Activated gamma-delta T cell treated with Interleukin-2 at 50 U/mL for 16 hours (primary cell): Measurements from ENCODE around the gene RPTOR.
"Not testable (repeated sequence)": the region's sequence is repeated elsewhere in the genome, so short reads cannot be mapped to it uniquely, and the experiment has no call there.

ENCODE experiments used
- DNase-seq: peaks from one replicate; pipeline ENCODE4 v3.0.0-alpha.2; 2020

RPTOR gene

DNA sequence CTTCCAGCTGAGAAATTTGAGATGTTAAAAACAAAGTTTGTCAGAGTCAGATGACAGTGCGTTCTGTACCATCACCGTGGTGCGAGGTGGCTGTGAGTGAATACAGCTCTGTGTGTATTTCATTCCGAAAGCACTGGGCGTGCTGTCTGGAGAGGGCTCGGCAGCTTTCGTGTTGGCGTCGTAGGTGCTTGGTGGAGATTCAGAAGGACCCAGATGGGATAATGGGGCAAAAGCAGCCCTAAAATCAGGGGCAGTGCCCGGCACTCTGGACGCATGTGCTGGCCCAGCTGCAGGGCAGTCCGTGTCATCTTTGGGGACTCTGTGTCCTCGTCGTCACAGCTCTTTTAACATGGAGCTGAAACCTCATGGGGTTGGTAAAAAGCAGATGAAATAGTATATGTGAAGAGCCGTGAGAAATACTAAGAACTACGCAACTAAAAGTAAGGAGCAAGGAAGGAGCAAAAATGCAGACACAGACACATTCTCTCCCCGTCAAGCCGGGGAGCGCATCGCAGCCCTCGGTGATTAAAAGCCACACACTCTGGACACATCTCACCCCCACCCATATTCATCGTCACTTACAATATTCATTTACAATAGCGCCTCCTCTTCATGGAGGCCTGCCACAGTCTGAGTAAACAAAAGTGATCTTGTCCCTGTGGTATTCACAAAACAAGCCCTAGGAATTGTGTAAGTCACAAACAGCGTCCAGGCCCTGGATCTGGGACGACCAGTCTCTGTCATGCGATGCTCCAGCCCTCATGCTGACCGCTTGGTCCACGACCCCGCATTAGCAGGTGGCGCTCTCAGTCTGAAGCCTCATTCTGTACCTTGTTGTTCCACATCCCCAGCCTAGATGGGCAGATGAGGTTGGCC is 206.7 kb downstream of the RPTOR start:
- no peak for DNase-seq

DNA sequence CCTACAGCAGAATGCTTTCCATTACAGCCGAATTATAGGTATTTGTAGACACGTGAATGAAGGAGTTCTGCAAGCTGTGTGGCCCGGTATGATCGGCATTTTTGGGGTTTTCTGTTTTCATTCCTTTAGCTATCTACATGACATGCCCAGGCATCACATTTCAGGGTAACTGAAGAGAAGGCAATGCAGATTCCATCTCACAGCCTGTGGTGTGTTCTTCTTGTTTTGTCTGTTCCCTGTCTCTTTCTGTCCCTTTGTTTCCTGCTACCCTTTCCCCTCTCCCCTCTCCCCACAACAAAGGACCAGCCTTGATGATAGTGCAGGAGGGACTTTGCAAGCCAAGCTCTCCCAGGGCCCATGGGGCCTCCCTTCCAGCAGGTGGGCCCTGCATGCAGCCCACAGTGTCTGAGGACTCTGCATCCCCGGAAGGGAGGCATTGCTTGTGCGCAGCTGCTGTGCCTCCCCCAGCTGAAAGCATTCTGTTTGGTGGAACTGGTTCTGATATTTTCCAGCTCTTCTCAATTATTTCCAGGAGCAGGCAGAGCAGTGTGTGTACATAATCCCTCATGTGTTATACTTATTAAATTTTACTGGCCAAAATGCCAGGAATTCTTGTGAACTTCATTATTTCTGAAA is 207.4 kb downstream of the RPTOR start:
- DNase-seq: no peak

DNA sequence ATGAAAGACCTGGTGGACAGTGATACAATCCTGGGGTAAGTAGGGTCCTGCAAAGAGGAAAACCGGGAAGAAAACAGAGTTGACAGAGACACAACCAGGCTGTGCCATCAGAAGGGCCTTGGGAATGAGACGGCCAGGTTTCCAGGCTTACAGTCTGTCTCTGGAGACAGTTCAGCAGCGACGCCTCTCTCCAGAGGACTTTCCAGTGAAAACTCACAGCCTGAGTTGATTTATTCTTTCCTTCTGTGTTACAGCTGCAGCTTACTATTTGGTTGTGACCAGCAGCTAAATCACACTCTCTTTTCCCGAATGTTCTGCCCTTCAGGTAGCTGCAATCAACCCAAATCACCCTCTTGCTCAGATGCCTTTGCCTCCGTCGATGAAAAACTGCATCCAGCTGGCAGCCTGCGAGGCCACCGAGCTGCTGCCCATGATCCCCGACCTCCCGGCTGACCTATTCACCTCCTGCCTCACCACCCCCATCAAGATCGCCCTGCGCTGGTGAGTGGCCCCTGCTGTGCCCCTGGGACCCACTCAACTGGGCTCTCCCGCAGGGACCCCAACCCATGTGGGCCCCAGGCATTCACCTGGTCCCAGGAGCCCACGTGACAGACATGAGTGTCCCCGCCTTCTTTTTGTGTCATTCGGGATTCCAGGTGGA is 209.2 kb downstream of the RPTOR start:
- no peak for DNase-seq

DNA sequence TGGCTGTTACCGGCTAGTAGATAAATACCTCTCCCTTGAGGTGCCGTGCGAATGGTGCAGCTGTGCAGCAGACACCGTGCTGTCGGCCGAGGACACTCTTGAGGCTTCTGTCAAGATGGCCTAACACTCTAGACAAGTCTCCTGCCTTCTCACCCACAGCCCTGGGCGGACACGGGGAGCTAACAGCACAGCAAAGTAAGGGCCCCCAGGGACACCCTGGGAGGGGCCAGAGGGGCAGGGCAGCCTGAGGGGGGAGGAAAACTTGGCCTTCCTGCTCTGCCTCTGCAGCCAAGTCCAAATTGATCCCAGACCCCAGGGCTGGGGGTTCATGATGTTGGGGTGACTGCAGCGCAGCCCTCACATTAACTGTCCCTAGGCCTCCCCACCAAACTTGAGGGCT is 210.2 kb downstream of the RPTOR start:
- DNase-seq: no peak

DNA sequence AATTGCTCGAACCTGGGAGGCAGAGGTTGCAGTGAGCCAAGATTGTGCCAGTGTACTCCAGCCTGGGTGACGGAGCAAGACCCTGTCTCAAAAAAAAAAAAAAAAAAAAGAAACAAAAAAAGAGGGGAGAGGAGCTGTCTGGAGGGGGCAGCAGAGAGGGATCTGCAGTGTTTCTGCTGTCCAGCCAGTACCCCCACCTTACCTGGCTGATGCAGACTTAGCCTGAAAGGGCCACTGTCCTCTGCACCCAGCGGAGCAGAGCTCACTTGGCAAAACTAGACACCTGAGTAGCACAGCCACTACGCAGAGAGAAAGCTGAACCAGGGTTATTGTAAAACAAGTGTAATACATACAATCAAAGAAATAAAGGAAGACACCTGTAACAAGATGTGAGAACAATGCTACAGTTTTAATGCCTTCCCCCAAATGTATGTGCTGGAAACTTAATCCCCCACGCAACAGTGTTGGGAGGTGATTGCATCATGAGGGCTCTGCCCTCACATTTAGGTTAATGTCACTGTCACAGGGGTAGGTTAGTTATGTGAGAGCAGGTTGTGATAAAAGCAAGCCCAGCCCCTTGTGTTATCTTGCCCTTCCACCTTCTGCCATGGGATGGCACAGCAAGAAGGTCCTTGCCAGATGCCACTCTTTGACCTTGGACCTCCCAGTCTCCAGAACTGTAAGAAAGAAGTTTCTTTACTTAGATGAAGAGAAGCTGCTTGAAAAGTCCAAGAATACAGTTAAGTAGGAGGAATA is 211.2 kb downstream of the RPTOR start:
- no peak for DNase-seq

DNA sequence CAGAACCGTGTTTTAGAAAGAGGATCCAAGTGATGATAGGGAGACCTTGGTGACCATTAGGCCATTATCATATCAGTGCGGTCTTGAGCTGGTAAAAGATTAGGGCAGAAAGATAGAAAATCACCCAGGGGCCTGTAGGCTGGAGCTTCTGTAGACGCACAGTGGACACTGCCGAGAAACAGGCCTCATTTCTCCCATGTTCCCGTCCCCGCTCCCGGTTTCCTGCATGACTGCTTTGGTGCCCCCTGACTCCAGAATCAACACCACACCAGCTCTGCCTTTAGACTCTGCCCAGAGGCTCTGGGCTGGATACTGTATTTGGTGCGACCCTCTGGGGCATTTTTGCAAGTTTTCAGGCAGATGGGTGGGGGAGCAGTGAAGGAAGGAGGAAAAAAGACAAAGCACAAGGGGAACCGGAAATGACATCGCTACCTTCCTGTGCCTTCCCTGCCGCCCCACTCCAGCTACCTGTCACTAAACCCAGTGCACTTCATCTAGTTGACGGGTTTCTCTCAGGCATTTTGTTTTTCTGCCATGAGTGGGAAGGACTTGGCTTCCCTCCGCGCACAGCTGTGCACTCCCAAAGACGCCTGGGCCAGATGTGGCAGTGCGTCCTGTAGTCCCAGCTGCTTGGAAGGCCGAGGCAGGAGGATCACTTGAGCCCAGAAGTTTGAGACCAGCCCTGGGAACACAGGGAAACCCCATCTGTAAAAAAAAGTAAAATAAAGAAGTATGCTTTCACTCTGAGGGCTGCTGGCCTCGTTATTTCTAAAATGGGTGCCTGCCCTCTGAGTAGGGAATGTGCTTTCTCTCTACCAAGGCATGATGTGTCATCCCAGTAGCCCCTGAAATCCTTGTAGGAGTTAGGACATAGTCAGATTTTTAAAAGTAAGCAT is 214.1 kb downstream of the RPTOR start:
- DNase-seq: no peak

DNA sequence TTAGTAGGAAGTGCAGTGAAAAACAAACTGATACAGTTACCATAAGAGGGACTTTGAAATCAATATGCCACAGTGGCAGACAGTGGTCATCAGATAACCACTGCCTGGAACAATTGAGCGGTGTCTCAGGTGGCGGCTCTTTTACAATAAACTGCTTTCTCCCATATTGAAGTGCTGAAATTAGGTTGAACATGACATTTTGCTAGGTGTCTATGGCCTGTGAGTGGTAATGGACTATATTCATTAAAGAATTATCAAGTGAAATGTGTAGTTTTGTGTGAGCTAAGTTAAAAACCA is 214.7 kb downstream of the RPTOR start:
- no peak for DNase-seq

DNA sequence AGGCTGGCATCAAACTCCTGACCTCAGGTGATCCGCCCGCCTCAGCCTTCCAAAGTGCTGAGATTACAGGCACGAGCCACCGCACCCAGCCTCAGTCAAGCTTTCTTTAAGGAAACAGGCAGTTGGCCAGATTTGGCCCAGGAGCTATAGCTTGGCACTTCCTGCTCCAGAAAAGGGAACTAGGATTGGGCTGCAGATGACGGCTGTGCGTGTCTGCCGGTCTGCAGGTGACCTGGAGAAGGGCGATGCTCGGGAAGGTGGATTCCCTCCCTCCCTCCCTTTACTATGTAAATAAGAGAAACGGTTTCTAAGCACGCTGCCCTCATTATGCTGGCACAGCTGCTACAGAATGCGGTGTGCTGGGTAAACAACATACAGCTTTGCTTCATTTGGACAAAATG is 215.9 kb downstream of the RPTOR start:
- DNase-seq: no peak

DNA sequence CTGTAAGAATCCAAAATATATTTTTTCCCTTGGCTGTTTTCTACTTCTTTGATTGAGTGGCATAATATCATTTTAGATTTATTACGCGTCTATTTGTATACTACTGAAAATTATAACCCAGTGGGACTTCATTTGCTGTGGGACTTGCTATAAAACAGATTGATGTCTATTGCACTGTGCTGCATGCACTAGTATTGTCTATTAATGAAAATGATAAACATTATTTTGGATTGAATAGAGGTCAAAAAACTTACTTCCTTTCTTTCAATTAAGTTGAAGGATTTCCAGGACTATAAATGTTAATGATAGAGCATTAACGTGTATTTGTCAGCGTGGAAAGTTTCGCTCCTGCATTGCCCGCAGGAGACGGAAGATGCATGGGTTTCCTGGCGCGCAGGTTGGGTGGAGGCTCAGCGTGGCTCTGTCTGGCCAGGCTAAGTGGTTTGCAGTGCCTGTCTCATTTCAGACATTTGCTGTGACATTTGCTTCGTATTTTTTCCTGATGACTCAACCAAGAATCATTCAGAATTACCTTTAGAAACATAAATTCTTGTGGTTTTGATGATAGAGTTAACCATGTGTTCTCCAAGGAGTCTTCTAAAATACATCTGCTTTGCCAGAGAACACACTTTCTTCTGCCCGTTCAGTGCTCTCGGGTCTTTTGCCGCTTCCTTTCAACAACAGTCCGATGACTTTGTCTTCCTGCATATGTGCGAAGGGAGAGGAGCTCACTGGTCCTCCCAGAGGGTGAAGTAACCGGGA is 216.7 kb downstream of the RPTOR start:
- DNase-seq: peak; percentile 46

DNA sequence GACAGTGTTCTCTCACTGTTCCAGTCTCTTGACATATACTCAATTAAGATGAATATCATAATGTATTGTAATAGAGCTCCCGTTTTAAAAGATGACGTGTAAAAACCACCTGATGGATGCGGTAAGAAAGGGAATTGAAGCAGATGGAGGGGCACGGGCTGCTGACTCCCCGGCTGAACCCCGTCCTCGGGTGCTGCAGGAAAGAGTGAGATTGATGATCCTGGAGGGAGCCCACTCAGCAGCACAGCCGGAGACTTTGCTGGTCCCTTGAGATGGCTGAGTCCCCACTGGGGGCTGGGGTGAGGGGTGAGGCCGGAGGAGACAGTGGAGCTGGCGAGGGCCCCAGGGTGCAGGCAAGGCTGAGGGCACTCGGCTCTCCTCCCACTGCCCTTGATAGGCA is 217.4 kb downstream of the RPTOR start:
- no peak for DNase-seq

DNA sequence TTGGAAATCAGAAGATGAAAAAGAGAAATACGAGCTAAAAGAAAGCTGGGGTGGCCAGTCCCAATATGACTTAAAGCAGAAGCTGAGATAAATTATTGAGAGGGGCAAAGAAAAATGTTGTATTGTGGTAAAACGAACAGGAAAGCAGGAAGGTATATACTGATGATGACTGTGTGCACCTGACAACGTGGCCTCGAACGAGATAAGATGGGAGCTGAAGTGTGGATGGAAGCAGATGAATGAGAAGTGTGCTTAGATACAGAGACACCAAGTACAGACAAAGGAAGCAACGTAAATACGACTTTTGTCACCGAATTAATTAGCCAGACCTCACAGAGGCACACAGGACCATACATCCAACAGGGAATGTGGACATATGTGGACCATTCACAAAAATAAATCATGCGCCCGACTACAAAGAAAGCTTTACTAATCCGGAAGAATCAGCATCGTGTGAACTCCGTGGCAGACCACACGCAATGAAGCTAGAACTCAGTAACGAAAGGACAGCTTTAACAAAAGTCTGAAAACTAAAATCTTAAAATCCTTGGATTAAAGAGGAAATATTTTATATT is 218.7 kb downstream of the RPTOR start:
- DNase-seq: no peak

DNA sequence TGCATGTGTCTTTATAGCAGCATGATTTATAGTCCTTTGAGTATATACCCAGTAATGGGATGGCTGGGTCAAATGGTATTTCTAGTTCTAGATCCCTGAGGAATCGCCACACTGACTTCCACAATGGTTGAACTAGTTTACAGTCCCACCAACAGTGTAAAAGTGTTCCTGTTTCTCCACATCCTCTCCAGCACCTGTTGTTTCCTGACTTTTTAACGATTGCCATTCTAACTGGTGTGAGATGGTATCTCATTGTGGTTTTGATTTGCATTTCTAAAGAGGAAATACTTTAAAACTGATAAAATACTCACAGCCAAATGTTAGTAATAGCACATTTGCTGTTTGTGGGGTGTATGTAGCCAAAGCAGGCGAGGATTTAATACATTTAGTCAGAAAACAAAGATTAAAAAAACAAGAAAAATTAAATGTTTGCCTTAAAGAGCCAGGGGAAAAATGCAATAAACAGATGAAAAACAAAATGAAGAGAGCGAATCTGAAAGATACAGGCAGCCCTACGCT is 220.0 kb downstream of the RPTOR start:
- not testable (repeated sequence) for DNase-seq

DNA sequence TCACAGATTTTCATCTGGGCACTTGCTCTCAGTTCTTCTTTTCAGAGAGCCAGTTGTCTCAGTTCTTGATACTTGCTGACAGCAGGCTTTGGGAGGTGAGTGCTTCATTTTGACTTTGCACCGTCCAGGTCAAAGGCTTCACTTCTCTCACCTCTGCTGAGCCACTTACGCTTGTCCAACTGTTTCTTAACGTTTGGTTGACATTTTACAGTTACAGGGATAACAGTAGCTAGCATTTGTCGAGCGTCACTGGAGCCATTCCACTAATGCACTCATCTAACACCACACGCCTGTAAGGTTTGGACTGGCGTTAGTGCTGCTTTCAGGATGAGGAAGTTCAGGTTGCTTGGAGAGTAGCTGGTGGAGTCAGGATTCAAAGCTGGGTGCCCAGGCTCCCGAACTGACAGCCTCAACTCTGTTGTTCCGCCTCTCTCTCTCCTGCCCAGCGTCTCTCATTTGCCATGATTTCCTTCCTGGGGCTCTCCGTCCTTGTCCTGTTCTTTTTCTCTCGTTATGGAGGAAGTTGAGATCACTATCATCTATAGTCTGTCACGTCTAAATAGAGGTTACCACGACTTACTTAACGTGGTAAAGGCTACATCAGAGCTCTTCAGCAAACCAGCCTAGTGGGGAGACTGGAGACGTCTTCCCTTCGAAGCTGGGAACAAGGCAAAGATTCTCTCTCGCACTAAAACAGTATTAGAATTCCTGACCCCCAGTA is 220.8 kb downstream of the RPTOR start:
- DNase-seq: no peak

DNA sequence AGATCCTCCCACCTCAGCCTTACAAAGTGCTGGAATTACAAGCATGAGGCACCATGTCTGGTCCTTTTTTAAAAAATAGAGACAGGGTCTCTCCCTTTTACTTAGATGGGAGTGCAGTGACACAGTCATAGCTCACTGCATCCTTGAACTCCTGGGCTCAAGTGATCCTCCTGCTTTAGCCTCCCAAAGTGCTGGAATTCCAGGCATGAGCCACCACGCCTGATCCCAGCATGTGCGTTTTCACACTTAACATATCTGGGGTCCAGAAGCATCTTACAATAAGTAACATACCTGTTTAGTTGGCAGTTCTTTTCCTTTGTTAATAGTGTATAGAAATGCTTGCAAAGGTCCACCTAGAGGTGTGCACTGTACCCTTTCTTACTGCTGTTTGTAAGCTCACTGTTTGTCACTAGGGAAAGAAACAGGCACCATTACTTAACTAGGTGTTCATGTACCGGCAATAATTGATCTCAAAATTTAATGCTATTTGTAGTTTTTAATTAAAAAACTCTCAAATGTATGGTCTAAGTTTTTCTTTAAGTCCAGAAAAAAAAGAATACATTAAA is 221.7 kb downstream of the RPTOR start:
- DNase-seq: no peak

DNA sequence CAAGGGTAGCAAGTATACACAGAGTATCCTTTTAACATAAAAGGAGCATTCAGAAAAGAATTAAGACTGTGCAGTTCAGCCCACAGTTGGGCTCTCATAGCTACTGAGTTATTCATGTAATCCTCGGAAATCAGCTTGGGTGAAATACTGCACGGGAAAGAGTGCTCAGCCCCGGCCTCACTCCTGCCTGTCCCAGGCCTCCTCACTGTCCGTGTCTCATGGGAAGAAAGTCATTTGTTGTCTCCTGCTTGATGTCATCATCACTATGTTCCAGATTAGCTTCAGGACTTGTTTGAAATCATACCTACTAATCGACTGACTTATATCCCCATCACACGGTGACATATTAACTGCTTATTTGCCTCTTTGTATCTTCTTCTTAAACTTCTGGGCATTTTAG is 223.8 kb downstream of the RPTOR start:
- no peak for DNase-seq

DNA sequence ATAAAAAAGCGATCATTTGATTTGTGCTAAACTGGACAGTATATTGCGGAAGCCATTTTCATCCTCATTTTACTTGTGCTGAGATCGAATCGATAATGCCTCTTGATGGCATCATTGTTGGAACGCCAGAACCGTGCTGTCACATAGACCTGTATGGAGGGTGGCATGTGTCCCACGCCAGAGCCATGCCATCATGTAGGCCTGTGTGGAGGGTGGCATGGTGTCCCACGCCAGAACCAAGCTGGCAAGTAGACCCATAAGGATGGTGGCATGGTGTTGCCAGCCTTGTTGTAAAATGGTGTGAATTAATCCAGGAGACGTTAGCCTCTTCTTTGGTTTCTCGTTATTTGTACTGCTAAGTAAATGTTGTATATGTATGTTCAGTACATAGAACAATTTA is 224.3 kb downstream of the RPTOR start:
- DNase-seq: no peak

DNA sequence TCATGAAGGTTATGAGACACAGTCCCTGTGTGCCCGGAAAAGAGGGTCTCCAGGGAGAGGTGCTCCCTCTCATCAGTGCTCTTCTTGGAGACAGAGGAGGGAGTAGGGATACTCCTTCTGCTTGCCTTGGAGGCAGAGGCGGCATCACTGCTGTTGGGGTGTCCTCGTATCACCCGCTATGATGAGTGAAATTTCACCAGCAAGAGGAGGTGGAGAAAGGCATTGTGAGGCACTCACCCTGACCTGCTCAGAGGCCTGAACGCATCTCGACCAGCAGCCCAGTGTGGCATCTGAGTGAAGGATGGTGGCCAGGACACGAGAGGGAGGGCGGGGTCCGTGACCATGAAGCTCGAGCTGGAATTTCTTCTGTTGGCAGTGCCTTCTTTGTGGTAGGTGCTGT is 224.9 kb downstream of the RPTOR start:
- no peak for DNase-seq

DNA sequence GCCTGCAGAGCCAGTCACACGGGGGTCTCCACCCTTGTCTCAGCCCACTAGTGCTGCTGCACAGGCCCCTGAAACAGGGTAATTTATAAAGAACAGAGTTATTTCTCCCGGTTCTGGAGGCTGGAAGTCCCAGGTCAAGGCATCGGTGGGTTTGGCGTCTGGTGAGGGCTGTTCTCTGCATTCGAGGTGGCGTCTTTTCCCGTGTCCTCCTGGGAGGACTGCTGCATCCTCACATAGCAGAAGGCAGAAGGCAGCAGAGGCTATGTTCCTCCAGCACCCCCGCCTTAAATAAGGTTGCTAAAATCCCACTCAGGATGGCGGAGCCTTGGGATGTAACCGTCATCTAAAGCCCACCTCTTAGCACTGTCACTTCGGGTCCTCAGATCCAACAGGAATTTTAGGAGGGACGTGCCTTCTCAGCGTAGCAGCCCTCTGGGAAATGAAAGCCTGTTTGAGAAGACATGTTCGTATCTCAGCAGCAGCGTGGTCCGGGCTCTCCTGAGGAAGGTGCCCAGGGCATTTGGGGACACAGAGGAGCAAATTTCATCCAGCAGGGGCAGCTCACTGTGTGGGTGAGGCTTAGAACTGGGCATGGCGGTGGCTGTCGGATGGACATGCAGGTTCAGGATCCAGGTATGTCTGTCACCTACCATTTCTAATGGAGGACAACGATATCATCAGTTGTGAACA is 225.4 kb downstream of the RPTOR start:
- DNase-seq: no peak

DNA sequence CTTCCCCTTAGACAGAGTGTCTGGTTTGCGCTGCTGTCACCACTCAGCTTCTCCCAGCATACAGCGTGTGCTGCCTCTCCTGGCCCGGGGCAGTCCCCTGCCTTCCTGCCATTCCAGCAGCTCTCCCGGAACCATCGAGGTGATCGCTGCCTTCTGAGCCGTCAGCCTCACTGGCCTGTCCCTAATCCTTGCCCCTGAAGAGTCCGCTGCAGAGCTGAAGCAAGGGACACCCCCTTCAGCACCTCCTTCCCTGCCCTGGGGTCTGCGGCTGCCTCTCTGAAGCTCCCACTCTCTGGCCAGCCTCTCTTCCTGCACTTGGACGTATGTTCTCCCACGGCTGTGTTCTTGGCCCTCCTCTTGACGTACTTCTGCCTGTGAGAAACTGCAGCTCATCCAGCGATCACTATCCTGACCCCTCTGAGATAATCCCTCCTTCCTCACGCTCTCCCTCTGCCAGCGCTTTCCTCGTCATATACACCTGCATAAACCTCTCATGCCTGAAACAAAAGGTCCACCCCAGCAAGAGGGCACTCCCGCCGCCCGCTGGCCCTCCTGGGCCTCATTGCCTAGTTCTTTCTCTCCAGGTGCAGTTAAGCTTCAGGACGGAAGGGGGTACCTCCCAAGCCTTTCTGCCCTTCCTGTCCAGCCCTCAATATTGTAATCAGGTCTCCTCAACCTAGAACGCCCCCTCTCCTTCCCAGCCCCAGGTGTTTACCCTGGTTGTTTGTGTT is 226.4 kb downstream of the RPTOR start:
- no peak for DNase-seq
